Panc1 (cell line): ENCODE results near the gene SMARCB1.

ENCODE experiments used
- POLR2AphosphoS5 ChIP-seq: IDR thresholded peaks from 2 replicates; pipeline ENCODE4 v1.6.1; 2012; ENCODE audit warnings: mild to moderate bottlenecking, low read depth, low read length, moderate library complexity
- SIN3A ChIP-seq: IDR thresholded peaks from 2 replicates; pipeline ENCODE4 v1.6.1; 2012; ENCODE audit warnings: low read depth, mild to moderate bottlenecking, low read length, moderate library complexity, borderline replicate concordance; ENCODE audit not compliant: insufficient read depth
- TCF7L2 ChIP-seq: IDR thresholded peaks from 2 replicates; pipeline ENCODE4 v1.6.1; 2011; ENCODE audit warnings: mild to moderate bottlenecking, low read depth, low read length, inconsistent platforms
- TF ChIP-seq, protein P1 (sequence below): fragments of 450-650 bp; IDR thresholded peaks from 2 replicates; pipeline ENCODE4 v1.5.1; 2017; ENCODE audit warnings: mild to moderate bottlenecking
- TF ChIP-seq, protein P2 (sequence below), 2 experiments: IDR thresholded peaks; 2 replicates each; pipeline ENCODE4 v1.6.1; 2011 to 2012; ENCODE audit warnings: low read depth in 2 of 2, control low read depth in 1 of 2, low read length in 1 of 2, mild to moderate bottlenecking in 1 of 2, moderate library complexity in 1 of 2; ENCODE audit not compliant: insufficient read depth in 1 of 2

DNA sequence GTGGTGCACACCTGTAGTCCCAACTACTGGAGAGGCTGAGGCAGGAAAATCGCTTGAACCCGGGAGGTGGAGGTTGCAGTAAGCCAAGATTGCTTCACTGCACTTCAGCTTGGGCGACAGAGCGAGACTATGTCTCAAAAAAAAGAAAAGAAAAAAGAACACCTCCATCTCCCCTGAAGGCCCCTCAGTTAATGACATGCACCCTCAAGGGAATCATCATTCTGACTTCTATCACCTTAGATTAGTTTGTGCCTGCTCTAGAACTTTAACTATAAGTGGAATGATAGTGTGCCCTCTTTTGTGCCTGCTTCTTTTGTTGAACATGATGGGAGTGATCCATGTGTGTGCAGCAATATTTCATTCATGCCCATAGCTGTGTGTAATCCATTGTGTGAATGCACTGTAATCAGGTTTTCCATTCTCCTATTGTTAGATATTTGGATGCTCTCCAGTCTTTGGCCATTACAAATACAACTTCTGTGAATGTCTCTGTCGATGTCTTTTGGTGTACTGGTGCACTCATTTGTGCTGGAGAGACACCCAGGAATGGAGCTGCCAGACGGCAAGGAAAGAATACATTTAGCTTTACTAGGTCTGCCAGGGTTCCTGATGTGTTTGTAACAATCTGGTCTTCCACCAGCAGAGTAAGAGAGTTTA lies 31.7 kb upstream of the SMARCB1 start:
- TF ChIP-seq POLR2AphosphoS5 = no peak
- TF ChIP-seq, protein P1, sequence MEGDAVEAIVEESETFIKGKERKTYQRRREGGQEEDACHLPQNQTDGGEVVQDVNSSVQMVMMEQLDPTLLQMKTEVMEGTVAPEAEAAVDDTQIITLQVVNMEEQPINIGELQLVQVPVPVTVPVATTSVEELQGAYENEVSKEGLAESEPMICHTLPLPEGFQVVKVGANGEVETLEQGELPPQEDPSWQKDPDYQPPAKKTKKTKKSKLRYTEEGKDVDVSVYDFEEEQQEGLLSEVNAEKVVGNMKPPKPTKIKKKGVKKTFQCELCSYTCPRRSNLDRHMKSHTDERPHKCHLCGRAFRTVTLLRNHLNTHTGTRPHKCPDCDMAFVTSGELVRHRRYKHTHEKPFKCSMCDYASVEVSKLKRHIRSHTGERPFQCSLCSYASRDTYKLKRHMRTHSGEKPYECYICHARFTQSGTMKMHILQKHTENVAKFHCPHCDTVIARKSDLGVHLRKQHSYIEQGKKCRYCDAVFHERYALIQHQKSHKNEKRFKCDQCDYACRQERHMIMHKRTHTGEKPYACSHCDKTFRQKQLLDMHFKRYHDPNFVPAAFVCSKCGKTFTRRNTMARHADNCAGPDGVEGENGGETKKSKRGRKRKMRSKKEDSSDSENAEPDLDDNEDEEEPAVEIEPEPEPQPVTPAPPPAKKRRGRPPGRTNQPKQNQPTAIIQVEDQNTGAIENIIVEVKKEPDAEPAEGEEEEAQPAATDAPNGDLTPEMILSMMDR = no peak
- TF ChIP-seq, protein P2, sequence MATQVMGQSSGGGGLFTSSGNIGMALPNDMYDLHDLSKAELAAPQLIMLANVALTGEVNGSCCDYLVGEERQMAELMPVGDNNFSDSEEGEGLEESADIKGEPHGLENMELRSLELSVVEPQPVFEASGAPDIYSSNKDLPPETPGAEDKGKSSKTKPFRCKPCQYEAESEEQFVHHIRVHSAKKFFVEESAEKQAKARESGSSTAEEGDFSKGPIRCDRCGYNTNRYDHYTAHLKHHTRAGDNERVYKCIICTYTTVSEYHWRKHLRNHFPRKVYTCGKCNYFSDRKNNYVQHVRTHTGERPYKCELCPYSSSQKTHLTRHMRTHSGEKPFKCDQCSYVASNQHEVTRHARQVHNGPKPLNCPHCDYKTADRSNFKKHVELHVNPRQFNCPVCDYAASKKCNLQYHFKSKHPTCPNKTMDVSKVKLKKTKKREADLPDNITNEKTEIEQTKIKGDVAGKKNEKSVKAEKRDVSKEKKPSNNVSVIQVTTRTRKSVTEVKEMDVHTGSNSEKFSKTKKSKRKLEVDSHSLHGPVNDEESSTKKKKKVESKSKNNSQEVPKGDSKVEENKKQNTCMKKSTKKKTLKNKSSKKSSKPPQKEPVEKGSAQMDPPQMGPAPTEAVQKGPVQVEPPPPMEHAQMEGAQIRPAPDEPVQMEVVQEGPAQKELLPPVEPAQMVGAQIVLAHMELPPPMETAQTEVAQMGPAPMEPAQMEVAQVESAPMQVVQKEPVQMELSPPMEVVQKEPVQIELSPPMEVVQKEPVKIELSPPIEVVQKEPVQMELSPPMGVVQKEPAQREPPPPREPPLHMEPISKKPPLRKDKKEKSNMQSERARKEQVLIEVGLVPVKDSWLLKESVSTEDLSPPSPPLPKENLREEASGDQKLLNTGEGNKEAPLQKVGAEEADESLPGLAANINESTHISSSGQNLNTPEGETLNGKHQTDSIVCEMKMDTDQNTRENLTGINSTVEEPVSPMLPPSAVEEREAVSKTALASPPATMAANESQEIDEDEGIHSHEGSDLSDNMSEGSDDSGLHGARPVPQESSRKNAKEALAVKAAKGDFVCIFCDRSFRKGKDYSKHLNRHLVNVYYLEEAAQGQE (IDR thresholded peaks at IDR 0.05; ENCODE audit: insufficient read depth in 1 of 2, low read depth in 2 of 2, low read length in 1 of 2) = no peak
- TF ChIP-seq TCF7L2 = no peak
- TF ChIP-seq SIN3A = no peak
